K562 (cell line): ENCODE measurements around the gene CCNY. TPM values are rescaled to one million over a fixed set of nuclear protein-coding genes. Genes with fewer than 3 reads are reported as not detected.

ENCODE experiments used
- ATAC-seq: fragments of 200-7000 bp; cut with Tn5 transposase; 3 replicates; pipeline ENCODE4 v1.9.1; 2020; ENCODE audit warnings: moderate library complexity
- BruUV-seq: library from RNA; stranded (reverse); fragments of 400-500 nt; replicated peaks from 2 replicates; lab custom pipeline; 2021; lab: Mats Ljungman, UMichigan
- CTCF ChIA-PET: fragments of 300-600 bp; formaldehyde crosslinking; extraction: SDS; loops from one replicate; lab custom pipeline; 2021; ENCODE audit warnings: low intra/inter-chr PET ratio; lab: Yijun Ruan, JAX
- POLR2A ChIA-PET: fragments of 300-600, 350-650 bp; sonication (Branson Sonifier 250); formaldehyde crosslinking; extraction: SDS; loops from one replicate; lab custom pipeline; 2021; ENCODE audit warnings: antibody characterized with exemption, inconsistent platforms; lab: Yijun Ruan, JAX
- DNase-seq, 4 experiments: peaks; one replicate each; pipeline versions ENCODE4 v3.0.0 to v3.0.0-alpha.2; 2011 to 2018; ENCODE audit warnings: low spot score in 3 of 4, mixed read lengths in 3 of 4; ENCODE audit errors: extremely low read depth in 1 of 4
- FAIRE-seq: peaks from 2 replicates; lab custom pipeline; 2011; peaks lifted over from hg19 to GRCh38; lab: Jason Lieb, UNC
- H2AFZ ChIP-seq: 2 replicates; pipeline ENCODE4 v1.6.0; 2011; ENCODE audit warnings: low read depth, low read length, control low read depth, inconsistent platforms
- H3K27ac ChIP-seq: fragments of 200-600 bp; 3 replicates; pipeline ENCODE4 v1.8.0; 2011; ENCODE audit warnings: low read depth, mild to moderate bottlenecking, control low read depth, inconsistent platforms, low read length, moderate library complexity, mixed read lengths; ENCODE audit errors: extremely low read depth
- H3K27me3 ChIP-seq, 2 experiments: fragments of 300-600 bp in 1 of 2; 2 replicates in 1 of 2; 3 replicates in 1 of 2; pipeline versions ENCODE4 v1.6.0 to v1.8.0; 2011; ENCODE audit warnings: inconsistent platforms in 2 of 2, low read length in 2 of 2, mild to moderate bottlenecking in 1 of 2, mixed read lengths in 1 of 2, moderate library complexity in 1 of 2; ENCODE audit not compliant: control insufficient read depth in 2 of 2, insufficient read depth in 2 of 2
- H3K36me3 ChIP-seq: fragments of 300-600 bp; 3 replicates; pipeline ENCODE4 v1.8.0; 2011; ENCODE audit warnings: mild to moderate bottlenecking, low read length, inconsistent platforms; ENCODE audit not compliant: control insufficient read depth, insufficient read depth
- H3K4me1 ChIP-seq, 2 experiments: fragments of 200-600 bp in 1 of 2; replicated peaks in 1 of 2; 2 replicates in 1 of 2; 3 replicates in 1 of 2; pipeline versions ENCODE4 v1.5.1 to v1.8.0; 2011; ENCODE audit warnings: inconsistent platforms in 2 of 2, low read length in 2 of 2, mild to moderate bottlenecking in 1 of 2, mixed read lengths in 1 of 2, moderate library complexity in 1 of 2; ENCODE audit not compliant: control insufficient read depth in 2 of 2, insufficient read depth in 2 of 2
- H3K4me2 ChIP-seq: 2 replicates; pipeline ENCODE4 v1.6.1; 2011; ENCODE audit warnings: low read length, control low read depth, inconsistent platforms, mixed read lengths; ENCODE audit not compliant: insufficient read depth
- H3K4me3 ChIP-seq: fragments of 200-600 bp; sonication (generic), shearing (Covaris generic); 2 replicates; pipeline ENCODE4 v1.5.1; 2016; ENCODE audit warnings: control low read depth, inconsistent platforms
- H3K79me2 ChIP-seq: fragments of 200-600 bp; 3 replicates; pipeline ENCODE4 v1.8.0; 2011; ENCODE audit warnings: low read length, inconsistent platforms; ENCODE audit not compliant: control insufficient read depth, insufficient read depth
- H3K9ac ChIP-seq, 2 experiments: 2 replicates each; pipeline versions ENCODE4 v1.6.0 to v1.6.1; 2011; ENCODE audit warnings: low read depth in 2 of 2, low read length in 2 of 2, control low read depth in 1 of 2, inconsistent platforms in 1 of 2, mild to moderate bottlenecking in 1 of 2, mixed read lengths in 1 of 2; ENCODE audit not compliant: insufficient read depth in 1 of 2
- H3K9me1 ChIP-seq: one replicate; pipeline ENCODE4 v1.6.0; 2011; ENCODE audit warnings: inconsistent platforms, mild to moderate bottlenecking, low read length, moderate library complexity; ENCODE audit not compliant: control insufficient read depth, insufficient read depth
- H3K9me3 ChIP-seq: replicated peaks from 2 replicates; pipeline ENCODE4 v1.5.1; 2011; ENCODE audit warnings: low read depth, low read length, inconsistent platforms; ENCODE audit not compliant: control insufficient read depth, insufficient read depth
- H4K20me1 ChIP-seq: replicated peaks from 2 replicates; pipeline ENCODE4 v1.6.1; 2011; ENCODE audit warnings: low read length, inconsistent platforms, mixed read lengths; ENCODE audit not compliant: control insufficient read depth, insufficient read depth
- ATF4 ChIP-seq: fragments of 450-650 bp; formaldehyde crosslinking; IDR thresholded peaks from 2 replicates; pipeline ENCODE4 v1.4.0; 2022; ENCODE audit warnings: mild to moderate bottlenecking, moderate library complexity
- CBFA2T2 ChIP-seq: fragments of 450-650 bp; conservative IDR thresholded peaks from 2 replicates; pipeline ENCODE4 v1.6.1; 2017; ENCODE audit warnings: mild to moderate bottlenecking
- DPF2 ChIP-seq: fragments of 450-650 bp; IDR thresholded peaks from 2 replicates; pipeline ENCODE4 v1.6.1; 2016
- E4F1 ChIP-seq: fragments of 250-450 bp; sonication (Bioruptor Pico); IDR thresholded peaks from 2 replicates; pipeline ENCODE4 v1.5.0; 2021; ENCODE audit warnings: mild to moderate bottlenecking, borderline replicate concordance
- GATAD2A ChIP-seq: fragments of 450-650 bp; IDR thresholded peaks from 2 replicates; pipeline ENCODE4 v1.6.1; 2017
- HLTF ChIP-seq: fragments of 450-650 bp; IDR thresholded peaks from 2 replicates; pipeline ENCODE4 v1.6.1; 2016
- KDM1A ChIP-seq, 2 experiments: fragments of 450-650 bp; IDR thresholded peaks; 2 replicates each; pipeline ENCODE4 v1.6.1; 2016; ENCODE audit warnings: mild to moderate bottlenecking in 2 of 2
- MTA2 ChIP-seq: fragments of 450-650 bp; IDR thresholded peaks from 2 replicates; pipeline ENCODE4 v1.6.1; 2016; ENCODE audit warnings: low read depth
- PRDM10 ChIP-seq: fragments of 450-650 bp; IDR thresholded peaks from 2 replicates; pipeline ENCODE4 v1.6.1; 2018; ENCODE audit not compliant: partially characterized antibody
- SIN3A ChIP-seq, 2 experiments: fragments of 150-350 bp in 1 of 2; IDR thresholded peaks; 2 replicates each; pipeline ENCODE4 v1.6.1; 2011 to 2016; ENCODE audit warnings: borderline replicate concordance in 2 of 2, low read depth in 2 of 2, low read length in 2 of 2, mild to moderate bottlenecking in 2 of 2, moderate library complexity in 2 of 2; ENCODE audit not compliant: control insufficient read depth in 1 of 2
- TCF3 ChIP-seq: sonication (generic); formaldehyde crosslinking; IDR thresholded peaks from 2 replicates; pipeline ENCODE4 v1.4.0; 2020; ENCODE audit warnings: mild to moderate bottlenecking, missing genetic modification reagents
- TEAD4 ChIP-seq, 2 experiments: sonication (generic) in 1 of 2; formaldehyde crosslinking in 1 of 2; IDR thresholded peaks; 2 replicates each; pipeline versions ENCODE4 v1.6.1 to v1.8.0; 2012 to 2022; ENCODE audit warnings: borderline replicate concordance in 1 of 2, inconsistent platforms in 1 of 2, low read length in 1 of 2, mild to moderate bottlenecking in 1 of 2, missing genetic modification reagents in 1 of 2
- ZFP36 ChIP-seq: fragments of 150-350 bp; IDR thresholded peaks from 2 replicates; pipeline ENCODE4 v1.6.1; 2018; ENCODE audit warnings: low read length, low read depth; ENCODE audit not compliant: partially characterized antibody
- ZNF212 ChIP-seq: fragments of 450-650 bp; formaldehyde crosslinking; IDR thresholded peaks from 2 replicates; pipeline ENCODE4 v1.4.0; 2020; ENCODE audit warnings: mild to moderate bottlenecking
- ZNF75A ChIP-seq: fragments of 450-650 bp; formaldehyde crosslinking; IDR thresholded peaks from 2 replicates; pipeline ENCODE4 v1.4.0; 2020; ENCODE audit warnings: mild to moderate bottlenecking
- WGBS: fragments of 100-300 bp; shearing (Covaris generic); methylation state at CpG from one replicate; pipeline ENCODE4 v1.1.6; 2016; ENCODE audit warnings: low coverage, mixed read lengths; ENCODE audit not compliant: insufficient coverage; ENCODE audit errors: missing lambda C conversion rate; 5-methylcytosine and 5-hydroxymethylcytosine counted together
- in situ Hi-C: fragments of 300-500 bp; cut with MboI; formaldehyde crosslinking; loops from 4 replicates; pipeline ENCODE4 v1.15.0; 2018; ENCODE audit warnings: inconsistent platforms, mixed read lengths
- intact Hi-C: fragments of 100-400 bp; cut with micrococcal nuclease; formaldehyde crosslinking; loops from 2 replicates; pipeline ENCODE4 v1.14.2; 2022
- polyA plus RNA-seq, 8 experiments: library from polyadenylated mRNA; depleted of rRNA in 4 of 8; stranded (reverse) in 5 of 8; unstranded in 3 of 8; fragments of >200 nt; fragmentation: Nextera tagmentation in 2 of 8; fragmentation: Illumina TruSeq in 1 of 8; extraction: Ambion mirVana in 2 of 8; extraction: Trizol in 1 of 8; gene quantifications; 2 replicates each; pipeline versions ENCODE4 v1.2.1 to v1.2.3, GENCODE V29; 2011 to 2014; ENCODE audit warnings: inconsistent platforms in 1 of 8, missing spikeins in 1 of 8
- total RNA-seq, 7 experiments: library from RNA; depleted of rRNA in 6 of 7; stranded (reverse); fragments of >200 nt in 6 of 7; fragmentation: Illumina TruSeq in 2 of 7; extraction: Trizol in 2 of 7; gene quantifications; 2 replicates each; pipeline versions ENCODE4 v1.2.1 to v1.2.3, GENCODE V29; 2011 to 2021; ENCODE audit warnings: low replicate concordance in 1 of 7

CCNY gene
- total and polyA plus RNA-seq, 9 of the 15 experiments (the other 6 are each of a cell fraction or from before 2014, with no cell fraction given) = 8.4 to 109 (median 38.6) TPM

GRCh38 chr10:35465673-35466072 is 129.4 kb downstream of the CCNY start (continued):
- 0 out of 2 replicates have a peak, but pooled peaks have one; percentile 5 for TF ChIP-seq DPF2
- TF ChIP-seq ATF4 = no peak
- TF ChIP-seq HLTF = peak; percentile 72; the same call in 1 of the 2 replicates
- TF ChIP-seq ZNF212 (CRISPR knock-in tag) = peak; percentile 80; the same call in 1 of the 2 replicates
- TF ChIP-seq GATAD2A = peak; percentile 29; the same call in 1 of the 2 replicates
- TF ChIP-seq KDM1A (IDR thresholded peaks at IDR 0.05) = peak in 1 of 2 experiments; percentile 27; a peak in 1 of 4 replicates
- TF ChIP-seq SIN3A (IDR thresholded peaks at IDR 0.05; ENCODE audit: borderline replicate concordance in 2 of 2, control insufficient read depth in 1 of 2, low read depth in 2 of 2, low read length in 2 of 2) = no peak

- Histone ChIP-seq H3K9ac (no peak overlapping the region; a peak in 1 of 4 replicates), H2AFZ (no peak overlapping the region), H3K9me1 (peaks cover 10% of the 10 kb centered on the region), H3K9me3 (no peaks in the 10 kb centered on the region), H3K79me2 (peaks cover 100% of the 10 kb centered on the region), H3K27me3 (no peaks in the 10 kb centered on the region), H3K4me1 (peaks cover 14 to 73% of the 10 kb centered on the region in 2 experiments), H3K4me2 (peak overlapping the region; percentile 26; the same call in 1 of the 2 replicates), H3K4me3 (no peak overlapping the region), H3K36me3 (no peaks in the 10 kb centered on the region), H3K27ac (peak overlapping the region; percentile 39; the same call in 1 of the 3 replicates), H4K20me1 (peaks cover 51% of the 10 kb centered on the region)
- ChIA-PET POLR2A (interaction anchor here (0.7 kb wide), 2 partner anchors 32 to 45 kb away, joined by 3 to 4 read pairs; no protein-coding TSS in a partner anchor), CTCF (no interaction called here)
- intact Hi-C loops (no loop called here), in situ Hi-C loops (no loop called here)
- peak in 2 of 4 experiments; percentile 49 to 59 for DNase-seq
- 44% methylated on average over 4 of the region's 5 CpGs for WGBS
- no TSS peak for BruUV-seq
- ATAC-seq = peak; percentile 68
- peak; percentile 49 for FAIRE-seq
- TF ChIP-seq E4F1 (CRISPR knock-in tag) = no peak
- TF ChIP-seq TCF3 (CRISPR knock-in tag) = peak; percentile 70
- TF ChIP-seq ZNF75A (CRISPR knock-in tag) = no peak
- TF ChIP-seq CBFA2T2 = peak; percentile 64
- TF ChIP-seq MTA2 = 0 out of 2 replicates have a peak, but pooled peaks have one; percentile 35
- TF ChIP-seq PRDM10 = peak; percentile 49
- peak; percentile 69 for TF ChIP-seq ZFP36
- peak; percentile 46; the same call in 1 of the 2 replicates for TF ChIP-seq TEAD4 (IDR thresholded peaks at IDR 0.05; ENCODE audit: low read length)
- TF ChIP-seq TEAD4 (CRISPR knock-in tag; IDR thresholded peaks at IDR 0.05; ENCODE audit: borderline replicate concordance) = no peak
Measured at GRCh38 chr10:35466170-35466569, 129.9 kb downstream of the CCNY start.
